CD4-positive, alpha-beta T cell treated with Interleukin-12 subunit alpha and Interleukin-12 subunit beta, for 1 hour (primary cell): ENCODE measurements around the gene NCOA6.
"Not testable (repeated sequence)": the region's sequence is repeated elsewhere in the genome, so short reads cannot be mapped to it uniquely, and the experiment has no call there.

Source experiments
- DNase-seq: peaks from one replicate; pipeline ENCODE4 v3.0.0-alpha.2; 2020

The NCOA6 gene

GRCh38 chr20:34773726-34774125 is 51.7 kb downstream of the NCOA6 start:
- DNase-seq = no peak

- no peak for DNase-seq
These were observed 53.0 kb downstream of the NCOA6 start for GRCh38 chr20:34772437-34772836.

GRCh38 chr20:34771680-34772081 is 53.8 kb downstream of the NCOA6 start:
- no peak for DNase-seq

GRCh38 chr20:34768096-34768495 is 57.4 kb downstream of the NCOA6 start:
- DNase-seq = no peak

- no peak for DNase-seq
These were observed 63.4 kb downstream of the NCOA6 start for GRCh38 chr20:34762031-34762555.

- DNase-seq = no peak
These were observed 70.1 kb downstream of the NCOA6 start for GRCh38 chr20:34755367-34755766.

- DNase-seq = no peak
These were observed 70.8 kb downstream of the NCOA6 start for GRCh38 chr20:34754611-34755010.

- DNase-seq = no peak
These were observed 71.6 kb downstream of the NCOA6 start for GRCh38 chr20:34753706-34754461.

GRCh38 chr20:34751453-34751852 is 74.0 kb downstream of the NCOA6 start:
- no peak for DNase-seq

GRCh38 chr20:34750484-34750883 is 75.0 kb downstream of the NCOA6 start:
- DNase-seq = no peak

GRCh38 chr20:34748709-34749108 is 76.7 kb downstream of the NCOA6 start:
- no peak for DNase-seq

- DNase-seq = no peak
These were observed 78.0 kb downstream of the NCOA6 start for GRCh38 chr20:34747479-34747878.

GRCh38 chr20:34746674-34747073 is 78.8 kb downstream of the NCOA6 start:
- no peak for DNase-seq

GRCh38 chr20:34744847-34745246 is 80.6 kb downstream of the NCOA6 start:
- DNase-seq = no peak

GRCh38 chr20:34744340-34744739 is 81.1 kb downstream of the NCOA6 start:
- no peak for DNase-seq

- DNase-seq = no peak
These were observed 82.4 kb downstream of the NCOA6 start for GRCh38 chr20:34743039-34743438.

- DNase-seq = no peak
These were observed 89.2 kb downstream of the NCOA6 start for GRCh38 chr20:34736106-34736735.

- no peak for DNase-seq
These were observed 92.9 kb downstream of the NCOA6 start for GRCh38 chr20:34732523-34732922.

GRCh38 chr20:34729416-34729815 is 96.0 kb downstream of the NCOA6 start:
- DNase-seq = no peak

GRCh38 chr20:34724172-34724571 is 101.3 kb downstream of the NCOA6 start:
- no peak for DNase-seq

- DNase-seq = not testable (repeated sequence)
These were observed 102.9 kb downstream of the NCOA6 start for GRCh38 chr20:34722560-34722959.

- no peak for DNase-seq
These were observed 105.2 kb downstream of the NCOA6 start for GRCh38 chr20:34720266-34720665.

- DNase-seq = not testable (repeated sequence)
These were observed 106.0 kb downstream of the NCOA6 start for GRCh38 chr20:34719242-34720017.
